T47D (cell line): ENCODE data around the gene EIF6.
"Not testable (repeated sequence)": the region's sequence is repeated elsewhere in the genome, so short reads cannot be mapped to it uniquely, and the experiment has no call there.

Source experiments
- DNase-seq, 2 experiments: peaks; one replicate each; pipeline versions ENCODE4 v3.0.0 to v3.0.0-alpha.2; 2011 to 2012; ENCODE audit warnings: low read depth in 1 of 2, low spot score in 1 of 2
- JUND ChIP-seq: IDR thresholded peaks from 2 replicates; pipeline ENCODE4 v1.6.1; 2012; ENCODE audit warnings: low read depth
- in situ Hi-C: cut with HindIII; loops from 2 replicates; pipeline ENCODE4 v1.10.0; 2016; ENCODE audit warnings: low sequenced_read_pairs, low pct_unique_long_range_greater_than_20kb

Gene EIF6

GRCh38 chr20:35319871-35320197, 35.3 kb upstream of the EIF6 start:
- DNase-seq, result no peak
- TF ChIP-seq JUND, result no peak
- in situ Hi-C loops, result no loop called here

- in situ Hi-C loops, result no loop called here
- TF ChIP-seq JUND, result no peak
- DNase-seq, result peak in 1 of 2 experiments; percentile 76
Observed at GRCh38 chr20:35319192-35319870, 34.8 kb upstream of the EIF6 start.

- in situ Hi-C loops, result no loop called here
- DNase-seq, result peak in 1 of 2 experiments; percentile 46
- TF ChIP-seq JUND, result no peak
Observed at GRCh38 chr20:35318502-35319157, 34.1 kb upstream of the EIF6 start.

GRCh38 chr20:35317416-35318210, 33.0 kb upstream of the EIF6 start:
- DNase-seq, result no peak
- in situ Hi-C loops, result no loop called here

GRCh38 chr20:35316086-35316485, 31.5 kb upstream of the EIF6 start:
- TF ChIP-seq JUND, result no peak
- no peak for DNase-seq
- in situ Hi-C loops, result no loop called here

More at GRCh38 chr20:35317416-35318210, 33.0 kb upstream of the EIF6 start:
- no peak for TF ChIP-seq JUND

GRCh38 chr20:35315632-35316020, 31.1 kb upstream of the EIF6 start:
- in situ Hi-C loops, DNase-seq: not testable (repeated sequence)

- no peak for DNase-seq
- TF ChIP-seq JUND, result no peak
- in situ Hi-C loops, result no loop called here
Observed at GRCh38 chr20:35314816-35315631, 30.5 kb upstream of the EIF6 start.

- in situ Hi-C loops, result no loop called here
- DNase-seq, result no peak
- no peak for TF ChIP-seq JUND
Observed at GRCh38 chr20:35312318-35312717, 27.7 kb upstream of the EIF6 start.

GRCh38 chr20:35311822-35312221, 27.2 kb upstream of the EIF6 start:
- in situ Hi-C loops, result no loop called here
- no peak for TF ChIP-seq JUND
- no peak for DNase-seq

- no peak for TF ChIP-seq JUND
- no peak for DNase-seq
- in situ Hi-C loops, result no loop called here
Observed at GRCh38 chr20:35311409-35311808, 26.8 kb upstream of the EIF6 start.

- TF ChIP-seq JUND, result no peak
- peak in 1 of 2 experiments; percentile 60 for DNase-seq
- in situ Hi-C loops, result no loop called here
Observed at GRCh38 chr20:35307666-35308653, 23.4 kb upstream of the EIF6 start.

GRCh38 chr20:35306931-35307517, 22.5 kb upstream of the EIF6 start:
- DNase-seq, result peak; percentile 77 to 86
- in situ Hi-C loops, result no loop called here

More at GRCh38 chr20:35306931-35307517, 22.5 kb upstream of the EIF6 start:
- no peak for TF ChIP-seq JUND
